Left colon (tissue), 2 donors: ENCODE data around the gene ERCC5. TPM values are rescaled to one million over a fixed set of nuclear protein-coding genes. Genes with fewer than 3 reads are reported as not detected.

Source experiments
- ATAC-seq: fragments of 200-7000 bp; cut with Tn5 transposase; one replicate; pipeline ENCODE4 v1.9.1; 2020; ENCODE audit warnings: mild to moderate bottlenecking, moderate library complexity
- DNase-seq, 2 donors: peaks; one replicate each; pipeline ENCODE4 v3.0.0-alpha.2; 2020
- intact Hi-C, 2 donors: fragments of 100-400 bp; cut with DNase I in 1 of 2; cut with micrococcal nuclease in 1 of 2; formaldehyde crosslinking; loops; one replicate each; pipeline versions ENCODE4 v1.11.2 to v1.14.0; 2022; cut with DNase I, micrococcal nuclease
- total RNA-seq, 2 donors: library from RNA; stranded (reverse); fragmentation: NEBNext Ultra II Directional; extraction: Animal tissue kit (Norgen Biotek cat#: 25700); gene quantifications; one replicate each; pipeline ENCODE4 v1.2.1, GENCODE V29; 2021
- donor health status: DM: no; HTN: no; CAD: no.
- donor health status: DM: yes; HTN: yes; CAD: no.

ERCC5 gene
- total RNA-seq, 2 donors from 2014 or later, result 54.1 to 66.1 TPM

DNA sequence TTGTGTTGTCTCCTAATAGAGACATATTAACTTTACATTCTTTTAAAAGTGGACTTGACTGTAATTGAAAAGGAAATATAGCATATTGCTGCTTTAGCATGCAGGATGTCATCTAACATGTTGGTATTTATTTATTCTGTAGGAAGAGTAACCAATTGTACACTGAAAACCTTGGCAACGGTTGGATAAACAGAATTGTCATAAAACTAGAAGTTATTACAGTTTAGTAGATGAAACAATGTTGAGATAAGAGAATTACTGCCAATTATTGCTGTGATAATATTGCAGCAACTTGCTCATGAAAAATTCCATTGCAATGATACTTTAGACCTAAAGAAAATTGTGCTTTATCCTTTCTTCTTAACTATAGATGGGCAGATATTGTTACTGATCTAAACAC, 7.6 kb upstream of the ERCC5 start:
- ATAC-seq (peak; percentile 66), DNase-seq (no peak)
- intact Hi-C loops, result no loop called here

DNA sequence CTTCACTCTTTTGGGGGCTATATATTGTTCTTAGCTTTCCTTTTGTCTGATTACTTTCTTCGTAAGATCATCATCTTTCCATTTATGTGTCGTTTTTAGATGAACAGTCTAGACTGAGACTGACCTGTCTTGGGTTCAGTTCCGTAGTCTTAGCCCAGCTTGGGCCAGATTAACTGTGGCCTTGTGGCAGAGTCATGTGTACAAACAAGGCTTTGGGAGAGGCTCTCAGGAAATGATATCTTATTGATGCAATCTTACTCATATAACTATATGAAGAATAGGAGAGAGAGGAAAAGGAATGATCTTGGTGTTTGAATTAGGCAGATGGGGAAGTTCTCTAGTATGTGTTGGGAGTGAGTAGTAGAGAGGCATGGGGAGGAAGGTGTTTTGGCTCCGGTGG, 6.8 kb upstream of the ERCC5 start:
- ATAC-seq, result peak; percentile 67
- intact Hi-C loops, result no loop called here
- DNase-seq, result no peak

GRCh38 chr13:102839462-102839861, 6.4 kb upstream of the ERCC5 start:
- intact Hi-C loops, result no loop called here
- ATAC-seq (no peak), DNase-seq (no peak)

- intact Hi-C loops, result loop anchor here in 1 of 2 donors (5.0 kb wide), 1 partner anchor 263 kb away; no protein-coding TSS in a partner anchor
- ATAC-seq (peak; percentile 14), DNase-seq (no peak)
These were observed 573 bp upstream of the ERCC5 start for GRCh38 chr13:102845289-102845629.

GRCh38 chr13:102846261-102847015, 606 bp downstream of the ERCC5 start:
- ATAC-seq, result peak; percentile 59
- intact Hi-C loops, result loop anchor here in 1 of 2 donors (5.0 kb wide), 1 partner anchor 264 kb away; no protein-coding TSS in a partner anchor

DNA sequence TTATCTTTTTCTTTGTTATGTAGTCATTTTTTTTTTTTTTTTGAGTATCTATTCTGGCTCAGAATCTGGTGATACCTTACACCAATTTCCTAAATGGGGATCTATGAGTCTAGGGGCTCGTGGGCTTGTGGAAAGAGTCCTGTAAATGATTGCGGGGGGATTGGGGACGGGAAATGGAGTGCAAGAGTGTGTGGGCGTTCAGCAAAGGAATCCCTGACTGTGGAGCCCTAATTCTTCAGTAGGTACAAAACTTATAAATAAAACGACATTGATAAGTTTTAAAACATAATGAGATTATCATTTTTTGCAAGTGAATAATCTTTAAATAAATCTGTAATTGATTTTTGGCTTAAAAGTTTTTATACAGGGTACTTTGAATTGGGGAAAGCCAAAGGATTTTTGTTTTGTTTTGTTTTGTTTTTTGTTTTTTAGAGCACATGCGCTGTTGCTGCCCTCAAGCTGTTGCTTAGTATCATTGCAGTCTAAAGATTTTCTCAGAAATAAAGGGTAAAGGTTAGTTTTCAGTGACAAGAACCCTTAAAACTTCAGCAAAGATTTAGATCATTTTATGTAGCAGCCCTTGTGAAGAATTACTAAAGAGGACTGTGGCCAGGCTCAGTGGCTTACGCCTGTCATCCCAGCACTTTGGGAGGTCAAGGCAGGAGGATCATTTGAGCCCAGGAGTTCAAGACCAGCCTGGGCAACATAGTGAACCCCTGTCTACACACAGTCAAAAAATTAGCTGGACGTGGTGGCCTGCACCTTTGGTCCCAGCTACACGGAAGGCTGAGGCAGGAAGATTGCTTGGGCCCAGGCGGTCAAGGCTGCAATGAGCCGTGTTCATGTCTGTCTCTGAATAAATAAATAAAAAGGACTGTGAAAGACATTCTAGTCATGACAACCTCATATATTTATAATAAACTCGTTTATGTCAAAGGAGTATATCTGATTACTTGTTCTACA, 1.7 kb downstream of the ERCC5 start:
- ATAC-seq (no peak), DNase-seq (no peak)
- intact Hi-C loops, result loop anchor here in 1 of 2 donors (5.0 kb wide), 1 partner anchor 265 kb away; no protein-coding TSS in a partner anchor

More at GRCh38 chr13:102846261-102847015, 606 bp downstream of the ERCC5 start:
- peak; percentile 55 to 67 for DNase-seq

DNA sequence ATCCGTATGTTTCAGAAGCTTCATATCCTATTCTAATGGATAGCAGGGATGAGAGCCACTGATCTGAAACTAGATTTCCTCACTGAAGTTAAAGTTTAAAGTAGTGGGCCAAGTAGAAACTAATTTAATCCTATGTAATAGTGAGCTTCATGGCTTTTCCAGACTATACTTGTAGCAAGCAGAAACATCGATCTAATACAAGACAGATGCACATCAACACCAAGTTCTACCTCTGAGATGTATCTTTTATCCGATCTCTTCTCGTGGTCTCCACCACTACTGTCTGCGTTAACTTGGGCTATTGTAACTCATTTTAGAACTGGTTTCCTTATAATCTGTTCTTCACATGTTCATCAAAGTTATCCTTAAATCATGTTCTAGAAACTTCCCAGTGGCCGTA, 3.1 kb downstream of the ERCC5 start:
- no peak for DNase-seq
- no peak for ATAC-seq
- intact Hi-C loops, result loop anchor here in 1 of 2 donors (5.0 kb wide), 1 partner anchor 267 kb away; no protein-coding TSS in a partner anchor

DNA sequence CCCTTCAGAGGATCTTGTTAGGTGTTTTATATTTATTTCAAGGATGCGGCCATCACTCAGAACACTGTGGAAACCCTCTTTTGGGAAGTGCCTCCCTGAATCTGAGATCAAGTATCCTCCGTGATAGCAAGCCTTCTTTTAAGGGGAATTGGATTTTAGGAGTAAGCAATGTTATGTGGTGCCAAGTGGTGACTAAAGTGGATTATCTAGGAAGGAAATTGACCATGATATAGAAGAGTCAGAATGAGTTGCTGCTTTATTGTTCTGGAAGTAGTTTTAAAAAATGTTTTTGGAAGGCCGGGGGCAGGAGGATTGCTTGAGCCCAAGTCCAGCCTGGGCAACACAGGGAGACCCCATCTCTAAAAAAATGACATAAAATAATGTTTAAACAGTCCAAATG, 6.7 kb downstream of the ERCC5 start:
- intact Hi-C loops, result no loop called here
- no peak for ATAC-seq

DNA sequence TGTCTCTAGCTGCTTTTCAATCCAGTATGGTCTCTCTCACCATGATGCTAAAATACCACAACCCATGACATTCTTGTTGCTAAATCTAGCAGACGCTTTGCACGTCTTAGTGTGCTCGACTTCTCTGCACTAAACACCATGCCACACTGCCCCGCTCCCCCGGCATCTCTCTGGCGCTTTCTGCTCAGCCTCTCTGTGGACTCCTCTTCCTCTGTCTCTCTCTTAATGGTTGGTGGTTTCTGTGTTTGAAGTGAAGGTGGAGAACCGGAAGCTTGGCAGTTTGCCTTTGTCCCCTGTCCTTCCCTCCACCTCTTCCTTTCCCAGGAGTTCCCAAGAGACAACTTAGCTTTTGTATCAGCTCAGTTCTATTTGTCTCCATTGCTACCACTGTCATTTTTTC, 8.8 kb downstream of the ERCC5 start:
- intact Hi-C loops, result no loop called here
- DNase-seq (peak in 1 of 2 donors; percentile 21), ATAC-seq (peak; percentile 76)

More for the DNA sequence above, 6.7 kb downstream of the ERCC5 start:
- no peak for DNase-seq

DNA sequence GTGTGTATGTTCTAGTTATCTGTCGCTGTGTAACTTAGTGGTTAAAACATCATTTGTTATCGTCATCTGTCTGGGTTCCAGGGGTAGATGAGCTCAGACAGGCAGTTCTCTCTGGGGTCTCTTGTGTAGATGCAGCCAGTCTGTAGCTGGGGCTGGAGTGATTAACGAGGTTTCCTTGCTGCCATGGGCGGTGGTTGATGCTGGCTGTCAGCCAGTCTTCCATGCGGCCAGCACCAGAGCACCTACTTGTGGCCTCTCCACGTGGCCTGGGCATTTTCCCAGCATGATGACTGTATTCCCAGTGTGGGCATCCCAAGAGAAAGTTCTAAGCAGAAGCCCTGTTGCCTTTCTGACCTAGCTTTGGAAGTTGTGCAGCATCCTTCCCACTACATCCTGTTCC, 10.7 kb downstream of the ERCC5 start:
- intact Hi-C loops, result no loop called here
- DNase-seq, result peak in 1 of 2 donors; percentile 37
- ATAC-seq, result peak; percentile 61

DNA sequence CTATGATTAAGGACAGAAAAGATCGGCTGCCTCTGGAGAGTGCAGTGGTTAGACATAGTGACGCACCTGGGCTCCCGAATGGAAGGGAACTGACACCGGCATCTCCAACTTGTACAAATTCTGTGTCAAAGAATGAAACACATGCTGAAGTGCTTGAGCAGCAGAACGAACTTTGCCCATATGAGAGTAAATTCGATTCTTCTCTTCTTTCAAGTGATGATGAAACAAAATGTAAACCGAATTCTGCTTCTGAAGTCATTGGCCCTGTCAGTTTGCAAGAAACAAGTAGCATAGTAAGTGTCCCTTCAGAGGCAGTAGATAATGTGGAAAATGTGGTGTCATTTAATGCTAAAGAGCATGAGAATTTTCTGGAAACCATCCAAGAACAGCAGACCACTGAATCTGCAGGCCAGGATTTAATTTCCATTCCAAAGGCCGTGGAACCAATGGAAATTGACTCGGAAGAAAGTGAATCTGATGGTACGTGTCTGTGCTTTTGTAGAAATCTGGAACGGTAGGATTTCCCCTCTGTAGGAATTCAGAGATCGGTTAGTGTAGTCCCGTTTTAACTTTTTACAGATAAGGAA, 16.9 kb downstream of the ERCC5 start:
- intact Hi-C loops, result no loop called here
- ATAC-seq (no peak), DNase-seq (no peak)

DNA sequence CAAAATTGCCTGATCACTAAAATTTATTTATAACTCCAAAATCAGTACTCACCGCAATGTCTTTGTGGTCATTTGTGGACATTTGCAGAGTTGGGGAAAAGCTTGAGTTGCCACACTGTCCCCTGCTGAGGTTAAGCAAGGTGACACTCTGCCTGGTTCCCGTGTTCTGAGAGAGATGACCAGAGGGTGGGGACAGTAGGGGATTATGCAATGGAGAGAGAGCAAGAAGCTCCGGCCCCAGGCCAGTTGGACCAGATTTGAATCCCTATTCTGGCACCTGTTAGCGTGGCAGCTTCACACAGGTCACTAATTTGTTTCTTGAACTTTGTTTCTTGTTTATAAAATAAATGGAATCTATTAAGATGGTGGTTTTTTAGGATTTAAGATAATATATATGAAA, 17.8 kb downstream of the ERCC5 start:
- ATAC-seq, result no peak
- intact Hi-C loops, result no loop called here
- no peak for DNase-seq

DNA sequence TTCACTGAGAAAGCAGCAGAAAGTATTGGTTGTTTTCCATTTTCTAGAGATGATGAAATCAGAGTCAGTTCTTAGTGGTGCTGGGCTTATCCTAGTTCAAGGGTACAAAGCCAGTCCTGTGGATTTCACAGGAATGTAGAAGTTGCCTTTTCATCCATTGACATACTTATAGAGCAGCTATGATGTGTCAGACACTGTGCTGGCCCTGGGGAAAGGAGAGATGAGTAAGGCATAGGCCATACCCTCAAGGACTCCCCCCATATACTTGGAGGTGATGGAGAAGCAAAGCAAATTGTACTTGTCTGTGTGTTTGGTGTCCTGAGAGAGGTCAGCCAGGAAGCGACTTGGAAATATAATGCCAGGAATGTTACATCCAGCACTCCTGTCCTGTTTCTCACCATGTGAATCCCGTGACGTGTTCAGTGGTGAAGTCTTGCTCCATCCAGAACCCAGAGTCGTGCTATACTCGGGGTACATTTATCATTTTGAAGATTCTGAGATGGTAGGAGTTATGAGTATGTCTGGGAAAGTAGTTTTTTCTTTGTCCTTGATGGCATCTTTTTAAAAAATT, 22.6 kb downstream of the ERCC5 start:
- DNase-seq (no peak), ATAC-seq (no peak)
- intact Hi-C loops, result no loop called here

GRCh38 chr13:102869948-102870676, 24.3 kb downstream of the ERCC5 start:
- peak; percentile 42 for ATAC-seq
- DNase-seq, result no peak
- intact Hi-C loops, result no loop called here

DNA sequence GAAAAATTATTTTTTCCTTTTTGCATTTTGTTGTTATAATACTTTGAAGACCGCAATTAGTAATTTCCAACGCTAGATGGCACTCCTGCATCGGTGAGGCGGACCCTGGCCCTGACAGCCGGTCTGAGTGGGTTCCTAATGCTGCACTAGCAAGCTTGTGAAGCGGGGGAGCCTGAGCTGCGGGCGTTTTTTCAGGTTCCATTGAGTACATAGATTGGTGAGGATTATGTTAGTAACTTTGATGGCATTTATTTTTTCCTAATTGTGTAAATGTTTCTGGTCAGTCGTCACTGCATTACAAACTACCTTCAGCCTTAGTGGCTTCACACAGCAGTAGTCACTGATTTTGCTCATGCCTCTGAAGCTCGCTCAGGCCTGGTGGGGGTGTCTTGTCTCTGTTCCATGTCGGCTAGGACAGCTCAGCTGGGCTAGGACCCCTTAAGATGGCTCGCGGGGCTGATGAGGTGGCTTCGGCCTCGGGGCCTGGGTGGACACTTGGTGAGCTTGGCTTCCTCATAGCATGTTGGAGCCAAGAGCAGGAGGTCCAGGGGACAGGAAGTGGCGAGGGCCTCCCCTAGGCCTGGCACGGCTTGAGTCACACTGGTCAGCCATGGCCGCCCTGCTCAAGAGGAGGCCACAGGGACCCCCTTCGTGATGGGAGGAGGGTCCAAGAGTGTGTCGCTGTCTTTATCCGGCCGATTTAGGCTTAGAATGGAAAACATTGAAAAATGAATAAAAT, 25.0 kb downstream of the ERCC5 start:
- peak; percentile 85 for ATAC-seq

GRCh38 chr13:102872131-102872530, 26.3 kb downstream of the ERCC5 start:
- intact Hi-C loops, result no loop called here
- DNase-seq (no peak), ATAC-seq (no peak)

More for the DNA sequence above, 25.0 kb downstream of the ERCC5 start:
- DNase-seq, result peak in 1 of 2 donors; percentile 46
- intact Hi-C loops, result no loop called here

DNA sequence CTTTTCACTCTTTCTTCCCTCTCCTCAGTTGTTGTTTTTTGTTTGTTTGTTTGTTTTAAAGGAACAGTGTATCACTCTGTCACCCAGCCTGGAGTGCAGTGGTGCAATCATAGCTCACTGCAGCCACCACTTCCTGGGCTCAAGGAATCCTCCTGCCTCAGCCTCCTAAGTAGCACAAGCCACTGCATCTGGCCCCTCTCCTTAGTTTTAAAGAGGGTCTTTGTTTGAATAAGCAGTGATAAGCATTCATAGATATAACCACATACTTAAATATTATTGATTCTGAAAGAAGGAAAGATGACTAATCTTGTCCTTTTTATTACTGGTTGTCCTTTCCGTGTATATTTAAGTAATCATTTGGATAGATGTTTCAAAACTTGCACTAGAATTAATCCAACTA, 26.7 kb downstream of the ERCC5 start:
- ATAC-seq (no peak), DNase-seq (no peak)
- intact Hi-C loops, result no loop called here

DNA sequence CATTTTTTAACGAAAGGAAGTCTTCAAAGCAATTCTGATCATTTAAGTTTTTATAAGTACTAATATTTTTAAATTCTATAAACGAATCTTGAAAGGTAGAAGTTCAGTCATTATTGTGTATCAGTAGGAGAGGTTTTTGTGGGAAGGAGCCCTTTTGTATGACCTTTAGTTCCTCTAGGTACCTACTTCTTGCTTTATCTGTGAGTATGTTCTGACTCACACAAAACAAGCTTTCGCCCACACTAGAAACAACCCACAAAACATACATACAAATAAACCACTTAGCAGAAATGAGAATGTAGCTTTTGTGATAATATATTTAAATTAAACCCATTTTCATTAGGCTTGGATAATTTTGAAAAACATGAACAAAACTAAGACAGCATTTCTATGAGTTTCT, 27.8 kb downstream of the ERCC5 start:
- intact Hi-C loops, result no loop called here
- no peak for ATAC-seq
- no peak for DNase-seq
